Peyer's patch (tissue), 4 donors: ENCODE data around the gene PDE11A.

ENCODE experiments used
- POLR2A ChIP-seq, 2 donors: fragments of 450-650 bp; IDR thresholded peaks; one replicate each; pipeline ENCODE4 v1.5.1; 2017; ENCODE audit warnings: antibody characterized with exemption in 2 of 2, mild to moderate bottlenecking in 2 of 2, moderate library complexity in 2 of 2
- TF ChIP-seq, protein P1 (sequence below), 6 experiments: fragments of 450-650 bp in 4 of 6; fragments of 200-600 bp in 2 of 6; sonication (generic) in 1 of 6; IDR thresholded peaks; one replicate each; pipeline ENCODE4 v1.5.1; 2017 to 2019; ENCODE audit warnings: antibody characterized with exemption in 6 of 6, mild to moderate bottlenecking in 3 of 6, moderate library complexity in 1 of 6

DNA sequence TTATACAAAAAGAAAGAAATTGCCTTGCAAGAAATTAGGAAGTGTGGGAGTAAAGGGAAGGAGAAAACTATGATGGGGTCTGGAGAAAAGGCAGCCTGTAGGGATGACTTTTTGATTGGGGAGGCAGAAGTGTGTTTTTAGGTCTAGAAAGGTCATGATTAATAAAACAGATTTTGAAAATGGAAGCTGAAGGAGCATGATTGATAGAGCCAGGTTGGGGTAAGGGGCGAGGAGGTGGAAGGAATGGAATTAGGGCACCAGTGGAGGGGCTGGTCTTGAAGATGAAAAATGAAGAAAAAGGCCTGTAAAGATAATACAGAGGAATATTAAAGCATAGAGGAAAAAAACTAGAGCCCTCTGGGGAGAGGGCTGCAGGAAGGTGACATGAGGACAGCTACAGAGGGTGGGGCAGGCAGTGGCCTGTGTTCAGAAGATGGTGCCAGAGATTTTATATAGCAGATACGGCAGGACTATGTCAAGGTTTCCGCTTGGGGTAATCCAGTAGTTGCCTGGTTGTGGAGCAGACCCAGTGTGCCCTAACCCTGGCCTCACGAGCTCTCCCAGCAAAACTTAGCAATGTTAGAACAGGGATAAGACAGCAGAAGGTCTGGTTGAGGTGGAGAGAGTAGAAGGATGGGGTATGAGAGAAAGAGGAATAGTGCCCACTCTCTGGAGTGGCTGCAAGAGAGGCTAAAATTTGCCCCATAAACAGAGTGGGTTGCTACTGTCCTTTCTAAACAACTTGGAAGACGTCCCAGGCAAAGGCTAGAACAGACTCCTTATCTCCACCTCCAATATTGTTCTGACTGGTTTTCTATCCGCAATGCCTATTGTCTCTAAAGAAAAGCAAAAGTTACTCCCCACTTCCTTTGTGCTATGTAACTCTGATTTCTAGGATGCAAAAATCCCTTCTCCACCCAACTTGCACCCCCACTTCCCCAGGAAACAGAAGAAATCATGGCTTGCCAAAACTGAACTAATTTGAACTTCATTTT is 392.7 kb downstream of the PDE11A start:
- TF ChIP-seq, protein P1, sequence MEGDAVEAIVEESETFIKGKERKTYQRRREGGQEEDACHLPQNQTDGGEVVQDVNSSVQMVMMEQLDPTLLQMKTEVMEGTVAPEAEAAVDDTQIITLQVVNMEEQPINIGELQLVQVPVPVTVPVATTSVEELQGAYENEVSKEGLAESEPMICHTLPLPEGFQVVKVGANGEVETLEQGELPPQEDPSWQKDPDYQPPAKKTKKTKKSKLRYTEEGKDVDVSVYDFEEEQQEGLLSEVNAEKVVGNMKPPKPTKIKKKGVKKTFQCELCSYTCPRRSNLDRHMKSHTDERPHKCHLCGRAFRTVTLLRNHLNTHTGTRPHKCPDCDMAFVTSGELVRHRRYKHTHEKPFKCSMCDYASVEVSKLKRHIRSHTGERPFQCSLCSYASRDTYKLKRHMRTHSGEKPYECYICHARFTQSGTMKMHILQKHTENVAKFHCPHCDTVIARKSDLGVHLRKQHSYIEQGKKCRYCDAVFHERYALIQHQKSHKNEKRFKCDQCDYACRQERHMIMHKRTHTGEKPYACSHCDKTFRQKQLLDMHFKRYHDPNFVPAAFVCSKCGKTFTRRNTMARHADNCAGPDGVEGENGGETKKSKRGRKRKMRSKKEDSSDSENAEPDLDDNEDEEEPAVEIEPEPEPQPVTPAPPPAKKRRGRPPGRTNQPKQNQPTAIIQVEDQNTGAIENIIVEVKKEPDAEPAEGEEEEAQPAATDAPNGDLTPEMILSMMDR (IDR thresholded peaks at IDR 0.05) = no peak
- no peak for TF ChIP-seq POLR2A (IDR thresholded peaks at IDR 0.05)
